ENCODE measurements around the gene ABCA5. TPM values are rescaled to one million over a fixed set of nuclear protein-coding genes. Genes with fewer than 3 reads are reported as not detected.

The ABCA5 gene
- total and polyA plus RNA-seq, 2 donors (not counting 3 experiments of a cell fraction or from before 2014, with no cell fraction given): 9.3 to 23.2 TPM

- no TSS peak for BruUV-seq (replicated peaks)
- no peaks in the 10 kb centered on the region for H3K36me3 ChIP-seq (ENCODE audit: control insufficient read depth in 2 of 2, extremely low read depth in 1 of 2, insufficient read depth in 2 of 2, low read length in 2 of 2)
- no peaks in the 10 kb centered on the region for H3K9me1 ChIP-seq (replicated peaks; ENCODE audit: control insufficient read depth, extremely low read depth, insufficient read depth, low read length)
- H3K27me3 ChIP-seq (ENCODE audit: control insufficient read depth in 2 of 2, insufficient read depth in 2 of 2, low read length in 2 of 2): no peaks in the 10 kb centered on the region
- ChIA-PET CTCF (interaction anchor here (1.9 kb wide), 1 partner anchor 167 kb away, joined by 5 read pairs; no protein-coding TSS in a partner anchor), POLR2A (no interaction called here)
- H3K4me1 ChIP-seq (ENCODE audit: control insufficient read depth, extremely low read depth, insufficient read depth, low read length): no peaks in the 10 kb centered on the region
- no peaks in the 10 kb centered on the region for H3K9me3 ChIP-seq (replicated peaks; ENCODE audit: control insufficient read depth, insufficient read depth, low read length)
- DNase-seq (ENCODE audit: low read depth, low spot score) (no peak), FAIRE-seq (no peak)
- TF ChIP-seq POLR2A (IDR thresholded peaks at IDR 0.05; ENCODE audit: low read depth, low read length): no peak
- no peak for TF ChIP-seq FOS (IDR thresholded peaks at IDR 0.05; ENCODE audit: borderline replicate concordance, insufficient read depth, low read length)
- no peak for TF ChIP-seq GATA2 (IDR thresholded peaks at IDR 0.05; ENCODE audit: insufficient read depth, insufficient read length, low read depth, low read length)
- TF ChIP-seq MYC (IDR thresholded peaks at IDR 0.05; ENCODE audit: low read depth, low read length): no peak
- TF ChIP-seq POLR2AphosphoS5 (IDR thresholded peaks at IDR 0.05; ENCODE audit: insufficient read depth, low read depth, low read length): no peak
- no peak for TF ChIP-seq CTCF (IDR thresholded peaks at IDR 0.05; ENCODE audit: extremely low read depth in 1 of 2, insufficient read depth in 1 of 2, low read depth in 1 of 2, low read length in 2 of 2)
- no peak for TF ChIP-seq MAX (IDR thresholded peaks at IDR 0.05; ENCODE audit: insufficient read depth, insufficient read length)
- no peak for TF ChIP-seq JUN (IDR thresholded peaks at IDR 0.05; ENCODE audit: borderline replicate concordance, insufficient read depth, insufficient read length, low read depth)
- no peak for TF ChIP-seq EZH2 (IDR thresholded peaks at IDR 0.05; ENCODE audit: borderline replicate concordance, low read depth, low read length, severe bottlenecking)
- no peaks in the 10 kb centered on the region for H3K79me2 ChIP-seq (ENCODE audit: control insufficient read depth, insufficient read depth, low read length)
- H4K20me1 ChIP-seq (replicated peaks; ENCODE audit: control insufficient read depth, extremely low read depth, insufficient read depth, low read length): no peaks in the 10 kb centered on the region
- H3K4me2 ChIP-seq (ENCODE audit: insufficient read depth, low read length): no peak overlapping the region
- dilution Hi-C loops (cut with MboI; ENCODE audit: extremely low pct_ligation_motif_present, low sequenced_read_pairs) (no loop called here), intact Hi-C loops (cut with micrococcal nuclease) (no loop called here)
- H3K9ac ChIP-seq (replicated peaks; ENCODE audit: extremely low read depth, insufficient read depth, low read length): no peak overlapping the region
- H3K27ac ChIP-seq (ENCODE audit: insufficient read depth, low read depth, low read length): no peak overlapping the region
- H2AFZ ChIP-seq (ENCODE audit: low read depth, low read length): no peak overlapping the region
- no peak overlapping the region for H3K4me3 ChIP-seq (replicated peaks in 1 of 3; ENCODE audit: insufficient read depth in 1 of 3, low read depth in 1 of 3, low read length in 3 of 3)
Measured at GRCh38 chr17:69356625-69357024, 29.7 kb upstream of the ABCA5 start.
